Measurements from ENCODE around the gene KIF12. TPM values are rescaled to one million over a fixed set of nuclear protein-coding genes. Genes with fewer than 3 reads are reported as not detected.

The KIF12 gene
- total RNA-seq, 1 donor from 2014 or later: 6.2 TPM

GRCh38 chr9:114125476-114126013 is 26.5 kb upstream of the KIF12 start:
- Histone ChIP-seq H3K27me3 (no peaks in the 10 kb centered on the region), H3K4me1 (no peaks in the 10 kb centered on the region), H3K36me3 (no peaks in the 10 kb centered on the region), H3K9me3 (no peaks in the 10 kb centered on the region), H3K4me3 (no peak overlapping the region), H3K27ac (no peak overlapping the region)
- ATAC-seq (no peak), DNase-seq (peak; percentile 13)
- intact Hi-C loops (cut with DNase I): no loop called here
- TF ChIP-seq CTCF (IDR thresholded peaks at IDR 0.05): no peak

GRCh38 chr9:114124666-114125475 is 25.8 kb upstream of the KIF12 start:
- no peak overlapping the region for H3K4me3 ChIP-seq
- no peak for TF ChIP-seq CTCF (IDR thresholded peaks at IDR 0.05)
- no peak for DNase-seq

GRCh38 chr9:114124138-114124537 is 25.0 kb upstream of the KIF12 start:
- Histone ChIP-seq H3K36me3 (no peaks in the 10 kb centered on the region), H3K9me3 (no peaks in the 10 kb centered on the region), H3K27ac (no peak overlapping the region), H3K27me3 (no peaks in the 10 kb centered on the region), H3K4me1 (peaks cover 4% of the 10 kb centered on the region), H3K4me3 (no peak overlapping the region)
- no peak for TF ChIP-seq CTCF (IDR thresholded peaks at IDR 0.05)
- ATAC-seq (no peak), DNase-seq (no peak)
- intact Hi-C loops (cut with DNase I): no loop called here

More at GRCh38 chr9:114124666-114125475, 25.8 kb upstream of the KIF12 start:
- H3K36me3 ChIP-seq: no peaks in the 10 kb centered on the region
- H3K27ac ChIP-seq: no peak overlapping the region
- no peak for ATAC-seq
- intact Hi-C loops (cut with DNase I): no loop called here
- H3K9me3 ChIP-seq: no peaks in the 10 kb centered on the region
- H3K27me3 ChIP-seq: no peaks in the 10 kb centered on the region
- no peaks in the 10 kb centered on the region for H3K4me1 ChIP-seq

- no peak for ATAC-seq
- no peaks in the 10 kb centered on the region for H3K27me3 ChIP-seq
- no peaks in the 10 kb centered on the region for H3K36me3 ChIP-seq
- no peak for DNase-seq
- no peak for TF ChIP-seq CTCF (IDR thresholded peaks at IDR 0.05)
- no peaks in the 10 kb centered on the region for H3K9me3 ChIP-seq
- peaks cover 6% of the 10 kb centered on the region for H3K4me1 ChIP-seq
- intact Hi-C loops (cut with DNase I): no loop called here
- H3K4me3 ChIP-seq: no peak overlapping the region
- no peak overlapping the region for H3K27ac ChIP-seq
Observed at GRCh38 chr9:114123031-114123977, 24.2 kb upstream of the KIF12 start.

GRCh38 chr9:114122136-114123027 is 23.3 kb upstream of the KIF12 start:
- intact Hi-C loops (cut with DNase I): no loop called here
- DNase-seq: peak; percentile 40

More at GRCh38 chr9:114122136-114123027, 23.3 kb upstream of the KIF12 start:
- H3K36me3 ChIP-seq: no peaks in the 10 kb centered on the region
- no peak overlapping the region for H3K27ac ChIP-seq
- TF ChIP-seq CTCF (IDR thresholded peaks at IDR 0.05): no peak
- H3K4me1 ChIP-seq: peaks cover 6% of the 10 kb centered on the region
- no peak overlapping the region for H3K4me3 ChIP-seq
- ATAC-seq: no peak
- H3K27me3 ChIP-seq: no peaks in the 10 kb centered on the region
- H3K9me3 ChIP-seq: no peaks in the 10 kb centered on the region

Measured in upper lobe of right lung (tissue), 1 donor.